Activated B cell treated with CpG ODN at 0.5 μM for 24 hours (primary cell): ENCODE data around the gene OR2G2. TPM values are rescaled to one million over a fixed set of nuclear protein-coding genes. Genes with fewer than 3 reads are reported as not detected.

Source experiments
- ATAC-seq: fragments of 200-7000 bp; cut with Tn5 transposase; one replicate; pipeline ENCODE4 v1.10.0; 2021; ENCODE audit warnings: low read depth, mild to moderate bottlenecking, moderate library complexity
- CTCF ChIA-PET: fragments of 350-600 bp; sonication (Branson Sonifier 250); formaldehyde crosslinking; loops from one replicate; lab custom pipeline; 2021; ENCODE audit warnings: antibody characterized with exemption; lab: Charles Lee
- POLR2A ChIA-PET: fragments of 350-600 bp; sonication (Branson Sonifier 250); formaldehyde crosslinking; loops from one replicate; lab custom pipeline; 2021; ENCODE audit warnings: antibody characterized with exemption; lab: Charles Lee
- DNase-seq: peaks from one replicate; pipeline ENCODE4 v3.0.0; 2022
- H3K27ac Mint-ChIP-seq: one replicate; pipeline ENCODE4 v1.8.0; 2020; ENCODE audit warnings: mixed read lengths
- H3K27me3 Mint-ChIP-seq: one replicate; pipeline ENCODE4 v1.8.0; 2021; ENCODE audit warnings: mixed read lengths
- H3K36me3 Mint-ChIP-seq: one replicate; pipeline ENCODE4 v1.8.0; 2021; ENCODE audit warnings: low read depth, mixed read lengths
- H3K4me1 Mint-ChIP-seq: one replicate; pipeline ENCODE4 v1.8.0; 2021; ENCODE audit warnings: mixed read lengths
- H3K4me3 Mint-ChIP-seq: one replicate; pipeline ENCODE4 v1.8.0; 2020; ENCODE audit warnings: mild to moderate bottlenecking, mixed read lengths
- H3K9me3 Mint-ChIP-seq: one replicate; pipeline ENCODE4 v1.8.0; 2020; ENCODE audit warnings: mixed read lengths
- CTCF ChIP-seq: fragments of 200-600 bp; IDR thresholded peaks from one replicate; pipeline ENCODE4 v1.8.0; 2022; ENCODE audit warnings: antibody characterized with exemption, mild to moderate bottlenecking
- intact Hi-C: fragments of 100-400 bp; cut with micrococcal nuclease; formaldehyde crosslinking; loops from one replicate; pipeline ENCODE4 v1.15.1; 2024
- total RNA-seq: library from RNA; stranded (reverse); gene quantifications from 2 replicates; pipeline ENCODE4 v1.2.3, GENCODE V29; 2022

OR2G2 gene
- total RNA-seq, 1 donor from 2014 or later: not detected

- DNase-seq (no peak), ATAC-seq (no peak)
- POLR2A ChIA-PET: no interaction called here
- Mint-ChIP-seq H3K27me3 (peaks cover 8% of the 10 kb centered on the region), H3K36me3 (no peaks in the 10 kb centered on the region), H3K4me3 (no peak overlapping the region), H3K9me3 (no peaks in the 10 kb centered on the region), H3K27ac (no peak overlapping the region), H3K4me1 (no peaks in the 10 kb centered on the region)
- TF ChIP-seq CTCF: no peak
- CTCF ChIA-PET: no interaction called here
- intact Hi-C loops: no loop called here
Observed at GRCh38 chr1:247578946-247579460, 9.2 kb upstream of the OR2G2 start.

- TF ChIP-seq CTCF: no peak
- POLR2A ChIA-PET: no interaction called here
- no peaks in the 10 kb centered on the region for H3K4me1 Mint-ChIP-seq
- peaks cover 6% of the 10 kb centered on the region for H3K9me3 Mint-ChIP-seq
- no peak within 1 kb of the TSS for H3K4me3 Mint-ChIP-seq
- ATAC-seq: no peak
- no peak within 1 kb of the TSS for H3K27ac Mint-ChIP-seq
- DNase-seq: no peak
- intact Hi-C loops: no loop called here
- CTCF ChIA-PET: no interaction called here
- H3K27me3 Mint-ChIP-seq: peaks cover 12% of the 10 kb centered on the region
- no peaks in the 10 kb centered on the region for H3K36me3 Mint-ChIP-seq
Observed at GRCh38 chr1:247605286-247605685, 17.1 kb downstream of the OR2G2 start, which contains the start of gene OR2G3. Gene OR2G3 (plus strand): TSS chr1:247605586. CDS start chr1:247605586, 0 bp downstream.

GRCh38 chr1:247613405-247613804 lies 25.2 kb downstream of the OR2G2 start:
- Mint-ChIP-seq H3K27ac (no peak overlapping the region), H3K36me3 (no peaks in the 10 kb centered on the region), H3K27me3 (peaks cover 7% of the 10 kb centered on the region), H3K4me1 (no peaks in the 10 kb centered on the region), H3K4me3 (no peak overlapping the region), H3K9me3 (peaks cover 6% of the 10 kb centered on the region)
- ChIA-PET POLR2A (no interaction called here), CTCF (no interaction called here)
- TF ChIP-seq CTCF: no peak
- DNase-seq (no peak), ATAC-seq (no peak)
- intact Hi-C loops: no loop called here

GRCh38 chr1:247614625-247615024 lies 26.5 kb downstream of the OR2G2 start:
- H3K4me1 Mint-ChIP-seq: no peaks in the 10 kb centered on the region
- ChIA-PET POLR2A (no interaction called here), CTCF (no interaction called here)
- intact Hi-C loops: no loop called here
- no peak overlapping the region for H3K4me3 Mint-ChIP-seq
- DNase-seq: no peak
- peaks cover under 1% of the 10 kb centered on the region for H3K9me3 Mint-ChIP-seq
- no peak for ATAC-seq
- no peak for TF ChIP-seq CTCF
- H3K27ac Mint-ChIP-seq: no peak overlapping the region
- H3K27me3 Mint-ChIP-seq: peaks cover under 1% of the 10 kb centered on the region
- H3K36me3 Mint-ChIP-seq: no peaks in the 10 kb centered on the region

GRCh38 chr1:247627951-247628350 lies 39.8 kb downstream of the OR2G2 start:
- Mint-ChIP-seq H3K4me1 (no peaks in the 10 kb centered on the region), H3K4me3 (no peak overlapping the region), H3K36me3 (no peaks in the 10 kb centered on the region), H3K9me3 (peaks cover 4% of the 10 kb centered on the region), H3K27ac (no peak overlapping the region), H3K27me3 (peaks cover 4% of the 10 kb centered on the region)
- ChIA-PET CTCF (no interaction called here), POLR2A (no interaction called here)
- intact Hi-C loops: no loop called here
- ATAC-seq (no peak), DNase-seq (no peak)
- TF ChIP-seq CTCF: no peak
